NCI-H510A treated with DMSO at 0.1 percent for 48 hours (cell line): ENCODE results near the gene CAMK2G.

ENCODE experiments used
- DNase-seq: peaks from one replicate; lab custom pipeline; 2025; lab: John Stamatoyannopoulos, UW

The CAMK2G gene

GRCh38 chr10:73771722-73772280 is 102.6 kb downstream of the CAMK2G start:
- DNase-seq: peak; percentile 43

- DNase-seq: no peak
Measured at GRCh38 chr10:73769396-73769795, 105.0 kb downstream of the CAMK2G start.

- DNase-seq: peak; percentile 79
Measured at GRCh38 chr10:73768881-73769280, 105.5 kb downstream of the CAMK2G start.

GRCh38 chr10:73765066-73765465 is 109.3 kb downstream of the CAMK2G start:
- no peak for DNase-seq

- DNase-seq: no peak
Measured at GRCh38 chr10:73763343-73763742, 111.0 kb downstream of the CAMK2G start.

GRCh38 chr10:73762915-73763314 is 111.4 kb downstream of the CAMK2G start:
- DNase-seq: no peak
